Vagina (tissue), 2 donors: ENCODE data around the gene ARMC9.

Experiments used
- CTCF ChIP-seq, 3 experiments: fragments of 450-650 bp in 2 of 3; fragments of 200-600 bp in 1 of 3; sonication (generic) in 1 of 3; IDR thresholded peaks; one replicate each; pipeline ENCODE4 v1.5.1; 2017 to 2019; ENCODE audit warnings: antibody characterized with exemption in 3 of 3, mild to moderate bottlenecking in 2 of 3, moderate library complexity in 2 of 3
- POLR2A ChIP-seq, 2 donors: fragments of 450-650 bp; IDR thresholded peaks; one replicate each; pipeline ENCODE4 v1.6.1; 2017; ENCODE audit warnings: antibody characterized with exemption in 2 of 2, mild to moderate bottlenecking in 2 of 2, moderate library complexity in 2 of 2
- POLR2AphosphoS5 ChIP-seq, 2 donors: sonication (generic); formaldehyde crosslinking; IDR thresholded peaks; one replicate each; pipeline ENCODE4 v1.9.0; 2017; ENCODE audit warnings: antibody characterized with exemption in 2 of 2, mild to moderate bottlenecking in 2 of 2, low read depth in 1 of 2; ENCODE audit not compliant: insufficient read depth in 1 of 2

GRCh38 chr2:231385429-231385828 is 187.0 kb downstream of the ARMC9 start:
- TF ChIP-seq POLR2A (IDR thresholded peaks at IDR 0.05) (no peak), CTCF (IDR thresholded peaks at IDR 0.05) (no peak), POLR2AphosphoS5 (IDR thresholded peaks at IDR 0.05; ENCODE audit: insufficient read depth in 1 of 2, low read depth in 1 of 2) (no peak)
